C4-2B (cell line): ENCODE measurements around the gene CHRM1.

ENCODE experiments used
- H3K27ac ChIP-seq: fragments of 450-650 bp; 2 replicates; pipeline ENCODE4 v1.5.1; 2017
- ZFX ChIP-seq: fragments of 450-650 bp; IDR thresholded peaks from 2 replicates; pipeline ENCODE4 v1.6.1; 2017
- TF ChIP-seq, protein P1 (sequence below): fragments of 450-650 bp; conservative IDR thresholded peaks from 2 replicates; pipeline ENCODE4 v1.5.1; 2017; ENCODE audit warnings: mild to moderate bottlenecking

The CHRM1 gene

DNA sequence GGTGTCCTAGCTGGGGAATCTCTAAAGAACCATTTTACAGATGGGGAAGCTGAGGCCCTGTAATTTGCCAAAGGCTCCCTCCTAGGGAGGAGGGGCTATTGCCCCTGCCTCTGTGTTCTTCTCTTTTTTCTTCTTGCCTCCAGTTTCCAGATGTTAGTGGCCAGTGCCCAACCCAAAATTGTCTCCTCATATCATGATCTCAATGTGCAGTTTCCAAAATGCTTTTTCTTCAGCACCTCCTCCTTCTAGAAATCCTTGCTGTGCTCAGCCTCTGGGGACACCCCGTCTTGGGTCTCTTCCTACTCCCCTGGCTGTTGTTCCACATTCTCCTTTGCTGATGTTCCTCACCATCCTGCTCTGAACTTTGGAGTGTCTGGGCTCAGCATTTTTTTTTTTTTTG lies 9.5 kb upstream of the CHRM1 start:
- TF ChIP-seq, protein P1, sequence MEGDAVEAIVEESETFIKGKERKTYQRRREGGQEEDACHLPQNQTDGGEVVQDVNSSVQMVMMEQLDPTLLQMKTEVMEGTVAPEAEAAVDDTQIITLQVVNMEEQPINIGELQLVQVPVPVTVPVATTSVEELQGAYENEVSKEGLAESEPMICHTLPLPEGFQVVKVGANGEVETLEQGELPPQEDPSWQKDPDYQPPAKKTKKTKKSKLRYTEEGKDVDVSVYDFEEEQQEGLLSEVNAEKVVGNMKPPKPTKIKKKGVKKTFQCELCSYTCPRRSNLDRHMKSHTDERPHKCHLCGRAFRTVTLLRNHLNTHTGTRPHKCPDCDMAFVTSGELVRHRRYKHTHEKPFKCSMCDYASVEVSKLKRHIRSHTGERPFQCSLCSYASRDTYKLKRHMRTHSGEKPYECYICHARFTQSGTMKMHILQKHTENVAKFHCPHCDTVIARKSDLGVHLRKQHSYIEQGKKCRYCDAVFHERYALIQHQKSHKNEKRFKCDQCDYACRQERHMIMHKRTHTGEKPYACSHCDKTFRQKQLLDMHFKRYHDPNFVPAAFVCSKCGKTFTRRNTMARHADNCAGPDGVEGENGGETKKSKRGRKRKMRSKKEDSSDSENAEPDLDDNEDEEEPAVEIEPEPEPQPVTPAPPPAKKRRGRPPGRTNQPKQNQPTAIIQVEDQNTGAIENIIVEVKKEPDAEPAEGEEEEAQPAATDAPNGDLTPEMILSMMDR, result no peak
- TF ChIP-seq ZFX, result no peak
- H3K27ac ChIP-seq, result no peak overlapping the region

DNA sequence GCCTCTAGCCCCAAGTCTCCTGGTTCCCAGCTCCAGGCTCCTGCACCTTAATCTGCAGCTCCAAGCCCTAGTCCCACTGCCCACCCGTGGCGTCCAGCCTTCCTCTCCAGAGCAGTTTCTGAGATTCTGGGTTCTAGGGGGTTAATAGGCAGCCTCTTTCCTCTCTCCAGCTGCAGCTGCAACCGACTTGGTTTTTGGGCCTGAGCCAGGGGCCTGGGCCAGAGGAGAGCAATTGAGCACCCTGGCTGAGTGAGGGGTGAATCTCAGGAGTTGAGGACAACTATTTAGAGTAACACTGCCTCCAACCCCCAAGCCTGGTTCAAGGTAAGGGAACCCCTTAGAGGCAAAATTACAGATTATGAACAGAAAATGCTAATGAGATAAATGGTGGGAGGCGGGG lies 9.0 kb upstream of the CHRM1 start:
- TF ChIP-seq, protein P1, result no peak
- no peak for TF ChIP-seq ZFX
- no peak overlapping the region for H3K27ac ChIP-seq

DNA sequence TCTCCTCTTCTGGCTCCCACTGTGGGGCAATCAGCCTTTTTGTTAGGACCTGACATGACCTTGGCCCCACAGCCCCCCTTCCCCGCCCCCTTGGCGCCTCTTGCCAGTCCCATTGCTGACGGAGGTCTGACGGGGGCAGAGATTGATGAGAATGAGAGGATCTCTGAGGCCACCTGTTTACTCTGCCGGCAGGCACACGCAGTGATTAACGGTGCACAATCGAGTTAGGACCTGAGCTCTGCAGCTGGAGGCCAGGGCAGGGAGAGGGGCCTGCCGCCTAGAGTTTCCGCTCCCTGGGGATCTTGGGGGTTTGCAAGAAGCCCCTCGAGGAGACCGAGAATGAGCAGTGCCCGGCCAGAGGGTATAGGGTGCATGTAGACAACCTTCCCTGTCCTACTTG lies 6.8 kb upstream of the CHRM1 start:
- TF ChIP-seq ZFX, result no peak
- no peak overlapping the region for H3K27ac ChIP-seq

DNA sequence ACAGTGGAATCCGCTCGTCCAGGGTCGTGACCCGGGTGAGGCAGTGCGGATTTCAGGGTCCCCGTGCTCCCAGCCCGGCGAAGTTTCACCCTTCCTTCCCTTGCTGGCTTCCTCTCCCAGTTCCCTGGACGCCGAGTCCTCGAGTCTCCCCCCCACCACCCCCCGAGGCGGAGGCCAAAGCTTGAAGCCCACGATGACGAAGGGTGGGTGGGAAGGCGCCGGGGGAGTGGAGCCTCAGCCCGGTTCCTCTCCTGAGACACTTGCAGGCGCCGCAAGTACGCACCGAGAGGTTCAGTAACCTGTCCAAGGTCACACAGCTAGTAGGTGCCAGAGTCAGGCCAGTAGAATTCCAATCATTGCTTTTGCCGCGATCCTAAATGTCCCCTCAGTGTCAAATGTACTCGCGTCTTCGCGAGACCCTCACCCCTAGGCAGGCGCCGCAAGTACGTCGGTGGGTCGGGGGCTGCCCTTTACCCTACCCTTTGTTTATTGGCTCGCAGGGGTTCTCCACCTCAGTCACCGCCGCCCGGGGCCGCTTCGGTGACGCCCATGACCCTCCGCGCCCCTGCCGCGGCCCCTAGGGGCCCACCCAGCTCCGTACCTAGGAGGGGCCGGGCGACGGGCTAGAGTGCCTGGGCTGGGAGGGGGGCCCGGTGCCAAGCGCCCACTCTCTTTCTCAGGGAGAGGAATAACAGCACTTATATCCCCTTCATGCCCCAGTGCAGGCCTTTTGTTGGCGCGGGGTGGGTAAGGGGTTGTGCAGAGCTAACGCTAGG lies 5.7 kb upstream of the CHRM1 start:
- no peak overlapping the region for H3K27ac ChIP-seq
- TF ChIP-seq, protein P1, result no peak
- no peak for TF ChIP-seq ZFX

DNA sequence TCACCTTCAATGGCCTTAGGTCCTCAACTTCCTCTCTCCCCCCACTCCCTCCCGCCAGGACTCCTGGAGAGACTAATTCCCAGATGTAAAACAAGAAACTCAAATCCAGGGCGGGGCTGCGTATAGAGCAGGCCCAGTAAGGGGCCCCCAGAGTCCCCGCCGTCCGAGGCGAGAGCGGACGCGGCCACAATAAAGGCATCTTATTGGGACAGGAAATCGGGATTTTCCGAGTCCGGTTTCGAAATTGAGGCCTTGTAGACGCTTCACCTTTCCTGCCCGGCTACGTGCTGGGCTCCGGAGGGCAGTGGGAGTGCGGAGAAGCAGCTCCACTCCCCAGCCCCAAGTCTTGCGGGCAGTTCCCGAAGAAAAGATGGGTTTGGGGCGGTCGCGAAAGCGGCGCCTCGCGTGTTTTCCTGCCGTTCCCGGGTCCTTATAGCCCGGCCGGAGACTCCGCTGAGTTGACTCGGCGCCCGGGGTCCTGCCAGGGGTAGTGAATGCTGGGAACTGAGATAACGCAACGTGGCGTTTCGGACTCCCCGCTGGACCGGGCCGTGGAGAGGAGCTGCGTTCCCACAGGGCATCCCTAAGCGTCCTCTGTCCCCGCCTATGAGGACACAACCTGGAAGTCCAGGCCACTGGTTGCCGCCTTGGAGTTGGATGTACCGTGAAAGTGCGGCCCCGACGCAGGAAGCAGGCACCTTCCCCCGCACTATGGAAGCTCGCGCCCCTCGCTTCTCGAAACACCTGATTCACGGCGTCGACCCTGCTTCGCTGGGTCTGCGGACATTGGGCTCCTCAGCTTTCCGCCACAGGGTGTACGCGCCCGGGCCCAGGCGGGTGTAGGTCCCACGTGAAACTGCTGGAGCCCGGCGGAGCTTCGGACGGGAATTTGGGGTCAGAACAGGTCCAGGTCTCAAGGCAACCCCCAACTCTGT lies 4.8 kb upstream of the CHRM1 start:
- TF ChIP-seq ZFX, result no peak
- TF ChIP-seq, protein P1, result no peak
- H3K27ac ChIP-seq, result no peak overlapping the region

DNA sequence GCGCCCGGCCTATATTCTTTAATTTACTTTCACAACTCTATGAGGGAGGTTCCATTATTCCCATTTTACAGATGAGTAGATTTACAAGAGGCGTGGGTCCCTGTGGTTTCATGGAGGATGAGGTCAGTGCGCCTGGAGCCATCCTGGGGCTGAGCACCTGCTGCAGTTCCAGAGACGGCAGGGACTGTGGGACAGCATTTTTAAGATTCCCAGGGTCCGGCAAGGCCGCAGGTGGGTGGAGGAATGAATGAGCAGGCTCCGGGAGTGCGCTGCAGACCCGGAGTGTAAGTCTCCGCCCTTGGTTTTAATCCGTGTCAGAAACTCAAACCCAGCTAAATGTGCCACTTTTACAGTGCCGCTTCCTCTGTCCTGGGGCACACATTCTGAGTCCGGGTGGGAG lies 4.1 kb upstream of the CHRM1 start:
- TF ChIP-seq ZFX, result no peak
- TF ChIP-seq, protein P1, result no peak
- no peak overlapping the region for H3K27ac ChIP-seq

DNA sequence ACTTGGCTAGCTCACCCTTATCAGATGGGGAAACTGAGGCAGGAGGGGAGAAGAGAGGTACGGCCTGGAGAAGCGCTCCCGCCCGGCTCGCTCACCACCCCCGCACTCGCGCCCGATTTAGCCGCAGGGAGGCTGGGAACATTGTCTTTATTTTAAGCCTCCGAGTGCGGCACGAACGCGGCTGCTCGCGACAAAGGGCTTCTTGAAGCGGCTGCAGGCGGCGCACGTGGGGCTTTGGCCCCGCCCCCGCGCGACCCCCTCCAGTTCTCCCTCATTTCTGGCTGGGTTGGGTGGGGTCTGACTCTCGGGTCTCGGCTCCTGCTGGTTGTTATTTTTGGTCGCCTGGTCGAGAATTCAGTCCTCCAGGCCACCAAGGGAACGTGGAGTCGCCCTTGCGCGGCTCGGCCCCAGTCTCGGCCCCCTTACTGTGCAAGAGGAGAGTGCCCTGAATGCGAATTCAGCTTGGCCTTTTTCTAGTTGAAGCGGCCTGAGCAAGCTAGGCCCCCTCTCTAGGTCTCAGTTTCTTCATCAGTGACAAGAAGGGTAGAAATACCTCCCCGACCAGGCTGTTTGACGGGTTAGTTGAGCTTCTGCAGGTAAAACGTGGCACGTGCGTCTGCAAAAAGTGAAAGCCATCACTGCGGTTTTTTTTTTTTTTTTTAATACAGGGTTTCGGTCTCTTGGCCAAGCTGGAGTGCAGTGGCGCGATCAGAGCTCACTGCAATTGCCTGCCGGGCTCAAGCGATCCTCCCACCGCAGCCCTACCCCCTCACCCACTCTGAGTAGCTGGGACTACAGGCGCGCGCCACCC lies 2.6 kb upstream of the CHRM1 start:
- TF ChIP-seq, protein P1, result no peak
- TF ChIP-seq ZFX, result no peak
- no peak overlapping the region for H3K27ac ChIP-seq
